GM13976 (cell line): Measurements from ENCODE around the gene MMP15.
"Not testable (repeated sequence)": the region's sequence is repeated elsewhere in the genome, so short reads cannot be mapped to it uniquely, and the experiment has no call there.

ENCODE experiments used
- DNase-seq: peaks from one replicate; pipeline ENCODE4 v3.0.0; 2012; ENCODE audit warnings: low spot score
- in situ Hi-C: fragments of 300-500 bp; cut with MboI; formaldehyde crosslinking; loops from one replicate; pipeline ENCODE4 v1.12.0; 2022; ENCODE audit warnings: low sequenced_read_pairs, mixed read lengths, inconsistent platforms; ENCODE audit not compliant: unreplicated experiment
- TF ChIP-seq, protein P1 (sequence below): IDR thresholded peaks from 2 replicates; pipeline ENCODE4 v1.5.1; 2012; ENCODE audit warnings: borderline replicate concordance, mild to moderate bottlenecking; ENCODE audit not compliant: insufficient read depth; ENCODE audit errors: extremely low read depth, missing control alignments, control extremely low read depth

Gene MMP15

GRCh38 chr16:58056580-58056979 is 31.0 kb downstream of the MMP15 start:
- in situ Hi-C loops: no loop called here
- DNase-seq: no peak
- TF ChIP-seq, protein P1, sequence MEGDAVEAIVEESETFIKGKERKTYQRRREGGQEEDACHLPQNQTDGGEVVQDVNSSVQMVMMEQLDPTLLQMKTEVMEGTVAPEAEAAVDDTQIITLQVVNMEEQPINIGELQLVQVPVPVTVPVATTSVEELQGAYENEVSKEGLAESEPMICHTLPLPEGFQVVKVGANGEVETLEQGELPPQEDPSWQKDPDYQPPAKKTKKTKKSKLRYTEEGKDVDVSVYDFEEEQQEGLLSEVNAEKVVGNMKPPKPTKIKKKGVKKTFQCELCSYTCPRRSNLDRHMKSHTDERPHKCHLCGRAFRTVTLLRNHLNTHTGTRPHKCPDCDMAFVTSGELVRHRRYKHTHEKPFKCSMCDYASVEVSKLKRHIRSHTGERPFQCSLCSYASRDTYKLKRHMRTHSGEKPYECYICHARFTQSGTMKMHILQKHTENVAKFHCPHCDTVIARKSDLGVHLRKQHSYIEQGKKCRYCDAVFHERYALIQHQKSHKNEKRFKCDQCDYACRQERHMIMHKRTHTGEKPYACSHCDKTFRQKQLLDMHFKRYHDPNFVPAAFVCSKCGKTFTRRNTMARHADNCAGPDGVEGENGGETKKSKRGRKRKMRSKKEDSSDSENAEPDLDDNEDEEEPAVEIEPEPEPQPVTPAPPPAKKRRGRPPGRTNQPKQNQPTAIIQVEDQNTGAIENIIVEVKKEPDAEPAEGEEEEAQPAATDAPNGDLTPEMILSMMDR: no peak

- no peak for DNase-seq
- TF ChIP-seq, protein P1: no peak
- in situ Hi-C loops: no loop called here
Measured at GRCh38 chr16:58057121-58057520, 31.6 kb downstream of the MMP15 start.

DNA sequence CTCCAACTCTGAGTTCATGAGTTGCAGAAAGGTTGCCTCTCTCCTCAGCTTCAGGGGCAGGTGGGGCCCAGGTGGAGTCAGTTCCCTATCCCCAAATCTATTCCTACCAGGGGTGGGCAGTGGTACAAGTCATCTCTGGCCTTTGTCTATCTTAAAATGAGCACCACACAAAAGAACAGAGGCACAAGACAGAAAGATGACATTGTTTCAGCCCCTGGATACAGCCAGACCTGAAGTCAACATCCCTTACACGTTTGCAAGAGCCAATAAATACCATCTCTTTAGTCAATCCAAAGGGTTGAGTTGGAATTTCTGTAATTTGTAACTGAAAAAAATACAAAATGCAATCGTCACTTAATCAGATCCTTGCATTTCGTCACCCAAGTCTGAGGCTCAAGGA is 32.2 kb downstream of the MMP15 start:
- no peak for DNase-seq
- in situ Hi-C loops: no loop called here
- TF ChIP-seq, protein P1: no peak

DNA sequence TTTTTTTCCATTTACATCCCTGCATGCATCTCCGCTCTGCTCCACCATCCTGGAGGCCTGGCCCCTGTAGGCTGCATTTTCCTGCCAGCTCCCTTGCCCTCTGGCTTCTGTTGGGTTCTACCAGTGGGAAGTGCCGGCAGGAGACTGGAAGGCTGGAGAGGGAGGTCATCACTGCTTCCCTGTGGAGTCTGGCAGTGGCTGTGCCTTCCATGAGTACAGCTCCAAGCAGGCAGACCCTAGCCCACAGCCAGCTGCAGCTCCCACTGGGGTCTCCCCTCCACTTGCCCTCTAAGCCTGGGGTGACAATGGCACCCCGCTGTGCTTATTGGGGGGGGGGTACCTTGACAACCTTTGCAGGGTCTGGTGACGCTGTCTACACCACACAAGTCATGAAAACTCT is 37.3 kb downstream of the MMP15 start:
- in situ Hi-C loops: no loop called here
- TF ChIP-seq, protein P1: no peak
- DNase-seq: no peak

DNA sequence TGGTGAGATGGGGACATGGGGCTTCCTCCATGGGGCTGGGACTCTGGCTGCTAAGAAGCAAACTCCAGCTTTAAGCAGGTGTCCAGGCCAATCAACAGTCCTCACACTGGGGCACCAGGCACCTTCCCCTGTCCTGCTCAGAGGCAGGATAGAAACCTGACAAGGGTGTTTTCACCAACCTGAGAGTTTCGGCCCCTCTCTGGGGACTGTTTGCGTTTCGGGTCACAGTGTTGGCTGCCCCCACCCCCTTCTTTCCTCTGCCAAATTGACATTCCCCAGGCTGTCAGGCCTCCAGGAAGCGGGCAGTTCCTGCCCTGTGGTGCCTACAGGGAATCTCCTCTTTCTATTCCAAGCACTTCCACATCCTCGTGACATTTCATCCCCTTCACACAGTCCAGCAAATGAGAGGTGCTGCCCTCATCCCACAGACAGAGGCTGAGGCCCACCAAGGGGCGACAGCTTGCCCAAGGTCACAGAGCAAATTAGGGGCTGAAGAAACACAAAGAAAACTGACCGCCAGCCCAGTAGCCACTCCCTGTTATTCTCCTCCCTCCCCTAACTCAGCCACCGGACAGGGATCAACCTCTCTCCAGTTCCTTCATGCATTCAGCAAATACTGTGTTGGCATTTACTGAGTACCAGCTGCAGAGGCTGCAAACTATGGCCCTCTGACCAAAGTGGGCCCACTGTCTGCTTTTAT is 38.0 kb downstream of the MMP15 start:
- no peak for DNase-seq
- TF ChIP-seq, protein P1: no peak
- in situ Hi-C loops: no loop called here

- no peak for DNase-seq
- in situ Hi-C loops: no loop called here
- TF ChIP-seq, protein P1: no peak
Measured at GRCh38 chr16:58070585-58070984, 45.0 kb downstream of the MMP15 start.

DNA sequence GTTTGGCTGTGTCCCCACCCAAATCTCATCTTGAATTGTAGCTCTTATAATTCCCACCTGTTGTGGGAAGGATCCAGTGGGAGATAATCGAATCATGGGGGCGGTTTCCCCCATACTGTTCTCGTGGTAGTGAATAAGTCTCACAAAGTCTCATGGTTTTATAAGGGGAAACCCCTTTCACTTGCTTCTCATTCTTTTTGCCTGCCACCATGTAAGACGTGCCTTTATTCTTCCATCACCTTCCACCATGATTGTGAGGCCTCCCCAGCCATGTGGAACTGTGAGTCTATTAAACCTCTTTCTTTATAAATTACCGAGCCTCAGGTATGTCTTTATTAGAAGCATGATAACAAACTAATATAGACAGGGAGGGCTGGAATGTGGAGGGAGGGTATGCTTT is 46.6 kb downstream of the MMP15 start:
- in situ Hi-C loops, DNase-seq: not testable (repeated sequence)

DNA sequence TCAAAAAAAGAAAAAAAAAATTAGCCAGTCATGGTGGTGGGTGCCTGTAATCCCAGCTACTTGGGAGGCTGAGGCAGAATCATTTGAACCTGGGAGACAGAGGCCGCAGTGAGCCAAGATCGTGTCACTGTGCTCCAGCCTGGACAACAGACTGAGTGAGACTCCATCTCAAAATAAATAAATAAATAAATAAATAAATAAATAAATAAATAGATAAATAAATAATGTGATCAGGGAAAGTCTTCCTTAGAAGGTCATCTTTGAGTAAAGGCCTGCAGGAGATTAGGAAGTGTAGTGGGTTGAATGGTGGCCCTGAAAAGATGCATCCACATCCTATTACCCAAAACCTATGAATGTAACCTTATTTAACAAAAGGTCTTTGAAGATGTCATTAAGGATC is 47.5 kb downstream of the MMP15 start:
- in situ Hi-C loops, DNase-seq: not testable (repeated sequence)
